CD4-positive, alpha-beta T cell treated with Interleukin-6 at 100 ng/mL for 8 hours (primary cell): Measurements from ENCODE around the gene RPL39L.
"Not testable (repeated sequence)": the region's sequence is repeated elsewhere in the genome, so short reads cannot be mapped to it uniquely, and the experiment has no call there.

ENCODE experiments used
- DNase-seq: peaks from one replicate; pipeline ENCODE4 v3.0.0-alpha.2; 2020; ENCODE audit warnings: mixed read lengths, low spot score

RPL39L gene

DNA sequence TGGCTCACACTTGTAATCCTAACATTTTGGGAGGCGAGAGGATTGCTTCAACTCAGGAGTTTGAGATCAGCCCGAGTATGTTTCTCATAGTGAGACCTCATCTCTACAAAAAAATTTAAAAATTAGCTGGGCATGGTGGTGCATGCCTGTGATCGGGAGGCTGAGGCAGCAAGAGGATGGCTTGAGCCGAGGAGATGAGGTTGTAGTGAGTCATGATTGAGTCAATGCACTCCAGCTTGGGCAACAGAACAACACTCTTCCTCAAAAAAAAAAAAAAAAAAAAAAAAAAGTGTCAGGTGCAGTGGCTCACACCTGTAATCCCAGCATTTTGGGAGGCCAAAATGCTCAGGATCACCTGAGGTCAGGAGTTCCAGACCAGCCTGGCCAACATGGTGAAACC lies 2.4 kb downstream of the RPL39L start:
- DNase-seq, result no peak

DNA sequence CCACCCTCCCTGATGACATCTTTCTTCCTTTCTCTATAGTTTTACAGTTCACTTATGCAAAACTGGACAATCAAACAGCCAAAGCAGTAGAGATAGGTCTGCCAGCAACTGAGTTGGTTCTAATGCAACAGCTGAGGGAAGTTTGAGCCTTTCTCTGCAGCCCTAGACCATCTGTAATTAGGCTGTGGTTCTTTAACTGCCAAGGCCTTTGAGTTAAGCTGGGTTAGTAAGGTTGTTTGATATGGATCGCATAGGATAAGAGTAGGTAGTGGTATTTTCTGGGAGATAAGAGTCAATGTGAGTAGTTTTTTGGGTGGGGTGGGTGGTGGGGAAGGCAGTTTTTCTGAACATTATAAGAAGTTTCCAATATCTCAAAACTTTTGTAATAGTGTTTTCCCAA lies 3.0 kb downstream of the RPL39L start:
- no peak for DNase-seq

GRCh38 chr3:187135172-187135690 lies 4.1 kb downstream of the RPL39L start:
- DNase-seq, result not testable (repeated sequence)

GRCh38 chr3:187133181-187133580 lies 6.1 kb downstream of the RPL39L start:
- DNase-seq, result not testable (repeated sequence)

DNA sequence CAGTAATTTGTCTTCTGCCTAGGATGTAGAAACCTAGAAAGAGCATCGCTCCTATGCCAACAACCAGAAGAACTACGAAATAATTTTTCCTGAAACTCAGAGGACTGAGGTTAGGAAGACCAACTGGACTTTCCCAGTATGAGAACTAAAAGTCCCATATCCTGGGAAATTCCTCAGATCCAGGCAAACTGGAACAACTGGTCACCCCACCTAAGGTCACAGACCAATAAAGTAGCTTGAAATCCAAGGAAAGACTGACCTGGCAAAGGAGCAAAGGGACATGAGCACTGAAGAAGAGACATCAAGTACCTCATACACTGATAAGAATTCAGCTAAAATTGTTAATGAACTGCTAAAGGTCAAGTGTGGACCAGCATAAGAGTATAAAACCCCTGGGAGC lies 6.6 kb downstream of the RPL39L start:
- DNase-seq, result no peak

GRCh38 chr3:187131981-187132380 lies 7.3 kb downstream of the RPL39L start:
- DNase-seq, result no peak

DNA sequence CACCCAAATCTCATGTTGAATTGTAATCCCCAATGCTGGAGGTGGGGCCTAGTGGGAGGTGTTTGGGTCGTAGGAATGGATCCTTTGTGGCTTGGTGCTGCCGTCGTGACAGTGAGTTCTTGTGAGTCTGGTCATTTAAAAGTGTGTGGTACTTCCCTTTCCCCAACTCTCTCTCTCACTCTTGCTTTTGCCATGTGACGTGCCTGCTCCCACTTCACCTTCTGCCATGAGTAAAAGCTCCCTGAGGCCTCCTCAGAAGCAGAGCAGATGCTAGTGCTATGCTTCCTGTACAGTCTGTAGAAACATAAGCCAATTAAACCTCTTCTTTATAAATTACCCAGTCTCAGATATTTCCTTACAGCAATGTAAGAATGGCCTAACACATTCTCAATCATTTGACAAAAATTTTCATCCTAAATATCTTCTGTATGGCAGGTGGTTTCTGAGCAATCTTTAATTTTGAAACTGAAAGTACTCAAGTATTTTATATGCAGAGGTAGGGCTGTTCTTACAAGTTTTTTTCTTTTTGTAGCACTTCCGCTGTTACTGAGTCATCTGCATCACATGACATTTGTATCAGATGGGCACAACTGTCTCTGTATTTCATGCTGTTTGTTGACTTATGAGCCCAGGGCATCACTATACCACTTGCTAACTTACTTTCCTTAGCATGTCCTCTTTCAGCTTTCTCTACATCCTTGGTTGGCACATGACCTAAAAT lies 8.8 kb downstream of the RPL39L start:
- peak; percentile 83 for DNase-seq

- no peak for DNase-seq
Measured at GRCh38 chr3:187125319-187126031, 13.8 kb downstream of the RPL39L start.

GRCh38 chr3:187122261-187122660 lies 17.0 kb downstream of the RPL39L start:
- DNase-seq, result no peak

GRCh38 chr3:187120326-187120725 lies 19.0 kb downstream of the RPL39L start:
- no peak for DNase-seq

GRCh38 chr3:187114511-187114910 lies 24.8 kb downstream of the RPL39L start:
- DNase-seq, result no peak

- peak; percentile 32 for DNase-seq
Measured at GRCh38 chr3:187112934-187113793, 26.1 kb downstream of the RPL39L start.

DNA sequence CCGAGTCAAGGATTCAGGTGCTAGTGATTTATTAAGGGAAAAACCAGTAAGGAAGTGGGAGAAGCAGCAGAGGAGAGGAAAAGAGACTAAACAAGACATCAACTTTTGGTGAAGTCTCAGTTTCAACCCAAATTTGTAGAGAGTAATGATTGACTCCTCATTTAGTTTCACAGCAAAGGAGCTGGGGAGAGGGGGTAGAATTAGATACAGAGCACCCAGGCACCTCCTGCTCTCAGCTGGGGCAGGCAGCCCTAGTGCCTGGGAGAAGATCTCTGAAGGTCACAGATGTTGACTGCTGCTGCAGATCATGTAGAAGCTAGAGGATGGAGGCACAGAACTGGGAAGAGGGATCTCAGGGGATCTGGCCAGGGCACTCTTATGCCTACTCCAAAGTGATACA lies 29.1 kb downstream of the RPL39L start:
- DNase-seq, result no peak

- no peak for DNase-seq
Measured at GRCh38 chr3:187107989-187108388, 31.3 kb downstream of the RPL39L start.

DNA sequence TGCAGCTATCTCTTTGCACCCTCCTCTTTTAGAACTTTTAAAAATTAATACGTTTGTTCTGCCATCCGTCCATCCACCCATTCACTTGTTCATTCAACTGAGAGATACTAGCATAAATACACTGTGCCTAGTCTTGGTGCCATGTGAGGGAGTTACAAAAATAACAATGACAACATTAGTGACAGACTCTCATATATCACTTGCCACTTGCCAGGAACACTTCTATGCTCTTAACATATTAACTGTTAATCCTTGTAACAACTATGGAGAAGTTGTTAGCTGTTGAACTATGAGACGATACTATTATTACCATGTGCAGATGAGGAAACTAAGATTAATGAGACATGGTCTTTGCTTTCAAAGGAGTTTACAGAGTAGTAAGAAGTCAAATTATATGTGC lies 33.6 kb downstream of the RPL39L start:
- DNase-seq, result no peak

DNA sequence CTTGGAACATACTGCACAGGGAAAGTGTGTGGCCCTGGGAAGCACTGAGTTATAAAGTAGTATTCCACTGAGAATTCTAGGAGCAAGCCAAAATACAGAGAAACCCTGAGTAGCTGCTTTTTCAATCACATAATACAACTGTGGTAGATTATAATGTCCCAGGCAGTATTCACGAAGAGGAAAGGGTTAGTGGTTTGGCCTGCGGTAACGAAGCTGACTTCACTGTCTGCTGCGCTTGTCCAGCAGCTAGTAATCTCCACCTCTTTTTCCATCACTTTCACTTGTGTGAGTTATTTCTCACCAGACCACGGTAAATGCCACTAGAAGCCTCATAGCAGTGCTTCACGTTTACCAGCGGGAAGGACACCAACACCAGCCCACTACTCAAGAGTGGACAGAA lies 34.4 kb downstream of the RPL39L start:
- DNase-seq, result no peak

DNA sequence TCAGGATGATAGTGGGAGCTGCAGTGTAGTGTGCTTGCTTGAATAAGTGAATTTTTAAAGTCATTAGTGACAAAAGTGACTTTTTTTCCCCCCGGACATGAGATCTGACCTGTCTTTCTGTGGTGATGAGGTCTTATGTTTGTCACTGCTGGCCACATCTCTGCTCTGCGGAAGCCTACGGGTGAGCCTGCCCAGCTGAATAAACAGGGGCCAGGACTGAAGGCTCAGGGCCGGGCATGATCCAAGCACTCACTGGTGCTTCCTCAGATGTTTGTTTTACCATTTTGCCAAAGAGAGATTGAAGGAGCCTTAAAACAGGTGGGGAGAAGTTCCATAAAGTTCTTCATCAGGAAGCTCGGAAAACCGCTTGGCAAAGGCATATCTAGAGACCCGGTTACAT lies 35.0 kb downstream of the RPL39L start:
- no peak for DNase-seq

GRCh38 chr3:187103251-187103650 lies 36.0 kb downstream of the RPL39L start:
- no peak for DNase-seq

- DNase-seq, result no peak
Measured at GRCh38 chr3:187102073-187102634, 37.1 kb downstream of the RPL39L start.

GRCh38 chr3:187101184-187102072 lies 37.9 kb downstream of the RPL39L start:
- peak; percentile 50 for DNase-seq

- DNase-seq, result no peak
Measured at GRCh38 chr3:187098923-187099512, 40.3 kb downstream of the RPL39L start.
